ENCODE measurements around the gene MRPL14.

The MRPL14 gene

DNA sequence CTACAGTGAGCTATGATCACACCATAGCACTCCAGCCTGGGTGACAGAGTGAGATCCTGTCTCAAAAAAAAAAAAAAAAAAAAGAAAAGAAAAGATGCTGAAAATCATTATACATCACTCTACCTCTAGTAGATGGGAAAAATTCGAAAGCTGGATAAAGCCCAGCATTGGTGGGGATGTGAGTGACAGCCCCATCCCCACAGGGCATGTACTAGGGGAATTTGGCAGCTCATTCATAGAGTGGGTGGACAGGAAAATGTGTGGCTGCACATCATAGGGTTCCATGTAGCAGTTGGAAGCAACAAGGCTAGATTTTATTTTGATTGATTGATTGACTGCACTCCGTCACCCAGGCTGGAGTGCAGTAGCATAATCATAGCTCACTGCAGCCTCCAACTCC, 42.0 kb downstream of the MRPL14 start:
- Histone ChIP-seq H2AFZ (ENCODE audit: low read depth) (no peak overlapping the region), H3K27me3 (ENCODE audit: insufficient read depth, low read depth) (no peaks in the 10 kb centered on the region), H3K4me2 (no peak overlapping the region), H3K4me3 (IDR thresholded peaks at IDR 0.05; ENCODE audit: insufficient read depth, low read depth, low read length) (no peak overlapping the region), H3K79me2 (ENCODE audit: insufficient read depth, low read depth) (no peaks in the 10 kb centered on the region), H3K27ac (no peak overlapping the region), H4K20me1 (ENCODE audit: insufficient read depth) (no peaks in the 10 kb centered on the region), H3K36me3 (ENCODE audit: insufficient read depth) (no peaks in the 10 kb centered on the region), H3K4me1 (ENCODE audit: low read depth, poor library complexity, severe bottlenecking) (peaks cover 32% of the 10 kb centered on the region), H3K9ac (no peak overlapping the region)
- TF ChIP-seq, protein P1, sequence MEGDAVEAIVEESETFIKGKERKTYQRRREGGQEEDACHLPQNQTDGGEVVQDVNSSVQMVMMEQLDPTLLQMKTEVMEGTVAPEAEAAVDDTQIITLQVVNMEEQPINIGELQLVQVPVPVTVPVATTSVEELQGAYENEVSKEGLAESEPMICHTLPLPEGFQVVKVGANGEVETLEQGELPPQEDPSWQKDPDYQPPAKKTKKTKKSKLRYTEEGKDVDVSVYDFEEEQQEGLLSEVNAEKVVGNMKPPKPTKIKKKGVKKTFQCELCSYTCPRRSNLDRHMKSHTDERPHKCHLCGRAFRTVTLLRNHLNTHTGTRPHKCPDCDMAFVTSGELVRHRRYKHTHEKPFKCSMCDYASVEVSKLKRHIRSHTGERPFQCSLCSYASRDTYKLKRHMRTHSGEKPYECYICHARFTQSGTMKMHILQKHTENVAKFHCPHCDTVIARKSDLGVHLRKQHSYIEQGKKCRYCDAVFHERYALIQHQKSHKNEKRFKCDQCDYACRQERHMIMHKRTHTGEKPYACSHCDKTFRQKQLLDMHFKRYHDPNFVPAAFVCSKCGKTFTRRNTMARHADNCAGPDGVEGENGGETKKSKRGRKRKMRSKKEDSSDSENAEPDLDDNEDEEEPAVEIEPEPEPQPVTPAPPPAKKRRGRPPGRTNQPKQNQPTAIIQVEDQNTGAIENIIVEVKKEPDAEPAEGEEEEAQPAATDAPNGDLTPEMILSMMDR (conservative IDR thresholded peaks at IDR 0.05; ENCODE audit: low read depth, low read length): no peak

- Histone ChIP-seq H4K20me1 (ENCODE audit: insufficient read depth) (no peaks in the 10 kb centered on the region), H3K27me3 (ENCODE audit: insufficient read depth, low read depth) (no peaks in the 10 kb centered on the region), H3K36me3 (ENCODE audit: insufficient read depth) (no peaks in the 10 kb centered on the region), H3K79me2 (ENCODE audit: insufficient read depth, low read depth) (no peaks in the 10 kb centered on the region), H2AFZ (ENCODE audit: low read depth) (no peak overlapping the region), H3K4me1 (ENCODE audit: low read depth, poor library complexity, severe bottlenecking) (peaks cover 40% of the 10 kb centered on the region), H3K27ac (no peak overlapping the region), H3K9ac (no peak overlapping the region), H3K4me2 (no peak overlapping the region), H3K4me3 (IDR thresholded peaks at IDR 0.05; ENCODE audit: insufficient read depth, low read depth, low read length) (no peak overlapping the region)
- TF ChIP-seq, protein P1 (conservative IDR thresholded peaks at IDR 0.05; ENCODE audit: low read depth, low read length): no peak
Measured at GRCh38 chr6:44084231-44085014, 42.8 kb downstream of the MRPL14 start.

DNA sequence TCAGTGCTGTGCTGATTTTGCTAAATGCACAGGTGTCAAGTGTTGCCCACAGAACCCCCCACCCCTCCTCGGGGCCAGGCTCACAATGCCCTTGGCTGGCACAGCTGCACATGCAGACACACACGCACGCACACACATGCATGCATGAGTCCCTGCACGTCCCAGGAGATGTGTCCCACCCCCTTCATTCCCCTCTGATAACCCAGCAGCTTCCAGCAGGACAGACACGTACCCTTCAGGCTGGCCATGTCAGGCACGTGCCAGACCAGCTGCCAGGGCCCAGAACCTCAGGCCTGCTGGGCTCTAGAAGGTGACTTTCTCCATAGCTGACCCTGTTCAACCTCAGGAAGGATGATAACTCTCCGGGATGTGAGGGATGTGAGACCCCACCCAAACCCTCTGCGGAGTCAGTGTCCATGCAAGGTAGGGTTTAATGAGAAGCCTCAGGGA, 44.4 kb downstream of the MRPL14 start:
- Histone ChIP-seq H3K27ac (no peak overlapping the region), H2AFZ (ENCODE audit: low read depth) (no peak overlapping the region), H4K20me1 (ENCODE audit: insufficient read depth) (no peaks in the 10 kb centered on the region), H3K79me2 (ENCODE audit: insufficient read depth, low read depth) (no peaks in the 10 kb centered on the region), H3K36me3 (ENCODE audit: insufficient read depth) (no peaks in the 10 kb centered on the region), H3K4me2 (no peak overlapping the region), H3K4me3 (IDR thresholded peaks at IDR 0.05; ENCODE audit: insufficient read depth, low read depth, low read length) (no peak overlapping the region), H3K9ac (no peak overlapping the region), H3K4me1 (ENCODE audit: low read depth, poor library complexity, severe bottlenecking) (peaks cover 44% of the 10 kb centered on the region), H3K27me3 (ENCODE audit: insufficient read depth, low read depth) (no peaks in the 10 kb centered on the region)
- TF ChIP-seq, protein P1 (conservative IDR thresholded peaks at IDR 0.05; ENCODE audit: low read depth, low read length): no peak

DNA sequence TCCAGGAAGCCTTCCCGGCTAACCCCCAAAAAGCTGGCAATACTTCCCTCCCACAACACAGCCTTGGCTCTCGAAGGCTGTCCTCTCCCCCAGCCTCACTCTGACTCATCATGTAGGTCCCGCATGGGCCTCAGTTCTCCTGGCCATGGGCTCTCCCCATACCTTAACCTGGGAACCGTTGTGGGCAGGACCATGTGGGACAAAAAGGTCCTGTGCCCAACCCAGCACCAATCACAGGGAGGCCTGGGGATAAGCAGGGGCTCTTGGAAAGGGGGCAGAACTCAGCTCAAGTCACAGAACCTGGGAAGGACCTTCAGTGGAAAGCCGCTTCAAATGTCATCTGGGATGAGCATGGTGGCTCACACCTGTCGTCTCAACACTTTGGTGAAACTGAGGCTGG, 45.5 kb downstream of the MRPL14 start:
- H3K79me2 ChIP-seq (ENCODE audit: insufficient read depth, low read depth): no peaks in the 10 kb centered on the region
- no peak overlapping the region for H3K4me3 ChIP-seq (IDR thresholded peaks at IDR 0.05; ENCODE audit: insufficient read depth, low read depth, low read length)
- H3K36me3 ChIP-seq (ENCODE audit: insufficient read depth): no peaks in the 10 kb centered on the region
- peaks cover 44% of the 10 kb centered on the region for H3K4me1 ChIP-seq (ENCODE audit: low read depth, poor library complexity, severe bottlenecking)
- H2AFZ ChIP-seq (ENCODE audit: low read depth): no peak overlapping the region
- no peaks in the 10 kb centered on the region for H3K27me3 ChIP-seq (ENCODE audit: insufficient read depth, low read depth)
- no peak overlapping the region for H3K4me2 ChIP-seq
- TF ChIP-seq, protein P1 (conservative IDR thresholded peaks at IDR 0.05; ENCODE audit: low read depth, low read length): no peak
- H3K27ac ChIP-seq: no peak overlapping the region
- H4K20me1 ChIP-seq (ENCODE audit: insufficient read depth): no peaks in the 10 kb centered on the region
- H3K9ac ChIP-seq: no peak overlapping the region

Measured in KMS-11 (cell line).